GM08714 (cell line): ENCODE measurements around the gene SYNGR1.

Experiments
- H3K4me3 ChIP-seq: fragments of 200-500 bp; sonication (Bioruptor generic); 2 replicates; pipeline ENCODE4 v1.5.1; 2014; ENCODE audit warnings: mild to moderate bottlenecking, low read length, inconsistent platforms
- ZNF274 ChIP-seq: IDR thresholded peaks from 2 replicates; pipeline ENCODE4 v1.6.1; 2012; ENCODE audit warnings: mild to moderate bottlenecking, low read depth, low read length

Gene SYNGR1

DNA sequence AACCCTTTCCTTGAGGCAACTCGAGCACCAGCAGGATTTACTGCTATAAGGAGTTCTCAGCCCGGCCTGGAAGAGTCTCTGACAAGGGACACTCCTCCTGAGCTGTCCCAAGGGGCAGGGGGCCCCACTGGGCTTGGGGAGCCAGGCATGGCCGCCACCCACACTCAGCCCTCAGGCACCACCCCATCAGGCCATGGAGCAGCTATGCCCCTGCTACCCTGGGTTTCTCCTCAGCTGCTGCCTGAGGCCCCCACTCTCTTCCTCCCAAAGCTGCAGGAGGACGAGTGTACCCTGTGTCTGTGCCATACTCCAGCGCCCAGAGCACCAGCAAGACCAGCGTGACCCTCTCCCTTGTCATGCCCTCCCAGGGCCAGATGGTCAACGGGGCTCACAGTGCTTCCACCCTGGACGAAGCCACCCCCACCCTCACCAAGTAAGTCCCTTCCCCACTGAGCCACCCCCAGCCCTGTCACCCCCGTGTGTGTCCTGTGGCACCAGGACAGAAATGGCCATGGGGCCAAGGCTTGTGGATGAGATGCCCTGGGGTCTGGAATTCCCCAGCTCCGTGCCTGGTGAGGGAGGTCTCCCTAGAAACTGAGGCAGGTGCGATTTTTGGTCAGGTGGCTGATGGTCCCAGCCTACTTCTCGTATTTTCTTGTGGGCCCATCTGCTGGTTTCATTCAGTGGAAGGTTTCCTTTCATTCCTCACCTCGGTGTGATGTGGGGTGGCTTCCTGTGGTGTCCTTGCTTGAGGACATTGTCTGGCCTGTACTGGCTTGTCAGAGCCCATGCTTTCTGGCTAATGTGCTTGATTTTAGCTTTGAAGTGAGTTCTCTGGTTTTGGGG is 78.2 kb downstream of the SYNGR1 start:
- no peak overlapping the region for H3K4me3 ChIP-seq
- TF ChIP-seq ZNF274, result no peak

DNA sequence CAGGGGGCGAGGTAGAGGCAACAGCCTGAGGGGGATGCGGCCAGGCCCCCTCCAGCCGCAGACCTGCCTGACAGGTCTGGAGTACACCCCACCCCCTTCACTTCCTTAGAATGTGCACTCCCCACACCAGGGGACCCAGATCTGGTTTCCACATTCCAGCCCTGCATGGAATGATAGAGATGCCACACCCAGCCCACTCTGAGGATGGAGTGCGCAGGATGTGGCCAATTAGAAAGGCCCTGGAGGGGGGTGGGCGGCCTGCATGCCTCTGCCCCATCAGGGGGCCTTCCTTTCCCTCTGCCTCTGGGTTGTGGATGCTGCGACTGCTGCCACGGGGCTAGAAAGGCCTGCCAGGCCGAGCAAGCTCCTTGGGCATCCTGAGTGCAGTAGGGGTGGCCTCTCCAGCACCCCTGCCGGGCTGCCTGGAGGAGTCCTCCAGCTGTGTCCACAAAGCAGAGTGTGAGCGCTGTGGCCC is 78.8 kb downstream of the SYNGR1 start:
- H3K4me3 ChIP-seq, result no peak overlapping the region
- no peak for TF ChIP-seq ZNF274

DNA sequence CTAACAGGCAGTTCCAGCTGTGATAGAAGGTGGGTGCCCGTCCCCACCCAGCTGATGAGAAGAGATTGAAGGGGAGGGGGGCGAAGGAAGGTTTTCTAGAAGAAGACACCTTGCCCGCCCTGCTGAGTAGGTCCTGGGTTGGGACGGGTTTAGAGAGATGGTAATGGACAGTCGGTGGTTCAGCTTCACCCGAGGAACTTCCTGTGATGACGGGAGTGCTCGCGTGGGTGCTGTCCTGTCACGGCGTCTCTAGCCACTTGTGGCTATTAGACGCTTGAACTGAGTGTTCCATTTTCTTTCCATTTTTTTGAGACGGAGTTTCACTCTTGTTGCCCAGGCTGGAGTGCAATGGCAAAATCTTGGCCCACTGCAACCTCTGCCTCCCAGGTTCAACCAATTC is 79.4 kb downstream of the SYNGR1 start:
- no peak for TF ChIP-seq ZNF274
- H3K4me3 ChIP-seq, result no peak overlapping the region

DNA sequence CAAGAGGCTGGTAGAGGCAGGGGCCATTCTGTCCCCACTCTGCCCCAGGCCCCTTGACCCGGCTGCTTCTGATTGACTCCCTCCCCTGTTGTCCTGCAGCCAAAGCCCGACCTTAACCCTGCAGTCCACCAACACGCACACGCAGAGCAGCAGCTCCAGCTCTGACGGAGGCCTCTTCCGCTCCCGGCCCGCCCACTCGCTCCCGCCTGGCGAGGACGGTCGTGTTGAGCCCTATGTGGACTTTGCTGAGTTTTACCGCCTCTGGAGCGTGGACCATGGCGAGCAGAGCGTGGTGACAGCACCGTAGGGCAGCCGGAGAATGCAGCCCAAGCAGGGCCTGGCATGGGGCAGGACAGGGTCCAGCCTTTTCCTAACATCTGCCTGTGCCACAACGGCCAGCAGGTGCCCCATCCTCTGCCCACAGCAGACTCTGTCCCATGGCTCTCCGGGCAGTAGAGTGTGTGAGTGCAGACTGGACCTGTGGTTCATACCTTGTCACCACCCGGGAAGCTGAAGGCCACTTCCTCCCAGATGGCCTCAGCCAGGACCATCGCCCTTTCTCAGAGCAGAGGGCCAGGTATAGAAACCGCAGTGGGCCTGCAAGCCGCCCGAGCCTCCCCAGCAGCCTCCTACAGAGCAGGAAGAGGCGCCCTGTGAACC is 80.3 kb downstream of the SYNGR1 start:
- TF ChIP-seq ZNF274, result no peak
- H3K4me3 ChIP-seq, result no peak overlapping the region

DNA sequence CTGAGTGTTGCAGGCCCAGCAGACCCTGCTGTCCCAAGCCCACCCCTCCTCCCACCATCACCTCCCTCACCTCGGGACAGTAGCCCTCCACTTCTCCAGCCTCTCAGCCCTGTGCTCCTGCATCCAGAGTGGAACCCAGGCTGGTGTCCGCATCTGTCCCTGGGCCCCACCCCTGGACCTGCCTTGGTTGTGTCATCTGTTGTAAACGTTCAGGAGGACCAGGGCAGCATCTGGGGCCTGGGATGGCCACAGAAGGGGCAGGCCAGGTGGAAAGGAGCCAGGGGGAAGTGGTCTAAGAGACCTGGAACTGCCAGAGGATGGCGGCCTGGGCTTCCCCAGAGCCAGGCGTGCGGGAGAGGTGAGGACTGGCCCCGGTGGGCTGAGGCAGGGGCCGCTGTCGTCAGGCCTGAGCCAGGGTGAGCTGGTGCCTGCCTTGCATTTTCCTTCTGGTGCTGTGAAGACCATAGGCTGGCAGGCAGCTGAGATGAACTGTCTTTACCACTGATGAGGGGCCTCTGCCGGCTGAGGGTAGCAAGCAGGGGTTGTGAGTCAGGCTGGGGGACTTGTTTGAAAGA is 80.9 kb downstream of the SYNGR1 start:
- TF ChIP-seq ZNF274, result no peak
- H3K4me3 ChIP-seq, result no peak overlapping the region

DNA sequence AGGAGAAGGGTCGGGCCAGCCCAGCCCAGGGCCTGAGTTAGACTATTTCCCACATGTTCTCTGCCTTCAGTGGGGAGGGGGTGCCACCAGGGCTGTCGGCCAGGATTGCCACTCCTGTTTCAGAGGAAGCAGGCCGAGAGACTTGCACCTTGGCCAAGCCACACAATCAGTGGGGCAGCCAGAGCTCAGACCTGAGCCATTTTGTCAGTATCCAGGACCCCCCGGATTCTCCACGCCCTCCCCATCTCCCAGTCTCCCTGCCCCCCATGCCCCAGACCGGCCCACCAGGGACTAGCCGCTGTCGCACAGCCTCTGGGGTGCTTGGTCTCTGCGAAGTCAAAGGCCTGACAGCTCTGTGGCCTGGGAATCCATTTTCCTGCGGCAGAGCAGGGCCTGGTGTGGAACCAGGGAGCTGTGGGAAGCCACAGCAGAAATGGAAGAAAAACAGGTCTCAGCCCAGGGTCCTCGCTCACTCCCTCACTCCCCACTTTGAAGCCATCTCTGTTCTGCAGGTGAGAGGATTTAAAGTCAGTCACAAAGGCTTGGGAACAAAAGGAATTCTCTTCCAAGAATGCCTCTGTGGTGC is 81.5 kb downstream of the SYNGR1 start:
- H3K4me3 ChIP-seq, result no peak overlapping the region
- no peak for TF ChIP-seq ZNF274

DNA sequence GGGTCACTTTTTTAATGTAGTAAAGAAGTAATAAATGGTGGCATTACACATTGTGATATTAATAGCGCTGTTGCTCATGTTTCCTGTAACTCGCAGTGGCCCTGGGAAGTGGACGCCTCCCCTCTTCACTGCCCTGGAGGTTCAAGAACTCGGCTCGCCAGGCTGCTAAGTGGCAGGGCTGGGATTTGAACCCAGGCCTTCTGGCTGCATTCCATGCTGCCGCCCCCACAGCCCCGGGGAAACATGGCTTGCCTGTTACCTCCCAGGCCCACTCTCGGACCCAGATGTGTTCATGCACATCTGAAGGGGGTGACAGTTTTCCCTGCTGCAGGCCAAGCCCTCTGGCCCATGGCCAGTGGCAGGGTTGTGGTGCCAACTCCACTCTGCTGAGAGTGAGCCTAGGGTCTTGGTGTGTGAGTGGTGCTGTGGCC is 82.0 kb downstream of the SYNGR1 start:
- H3K4me3 ChIP-seq, result no peak overlapping the region
- TF ChIP-seq ZNF274, result no peak

DNA sequence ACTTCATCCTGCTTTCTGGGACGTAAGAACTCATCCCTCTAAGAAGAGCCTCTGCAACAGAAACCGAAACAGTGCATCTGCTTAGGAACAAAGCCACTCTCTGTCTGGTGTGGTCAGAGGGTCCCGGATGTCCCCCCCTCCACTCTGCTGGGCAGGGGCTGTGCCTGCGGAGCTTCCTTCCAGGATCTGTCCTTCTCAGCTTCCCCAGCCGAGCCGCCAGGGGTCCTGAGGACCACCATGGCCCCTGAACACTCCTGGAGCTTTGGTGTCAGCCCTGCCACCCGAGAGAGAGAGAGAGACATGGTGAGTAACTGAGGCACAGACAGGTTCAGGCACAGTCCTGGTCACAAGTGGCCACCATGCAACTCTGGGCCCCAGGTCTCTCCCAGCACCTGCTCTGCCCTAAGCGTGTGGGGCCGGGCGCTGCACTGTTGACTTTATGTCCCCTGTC is 82.6 kb downstream of the SYNGR1 start:
- no peak overlapping the region for H3K4me3 ChIP-seq
- no peak for TF ChIP-seq ZNF274

DNA sequence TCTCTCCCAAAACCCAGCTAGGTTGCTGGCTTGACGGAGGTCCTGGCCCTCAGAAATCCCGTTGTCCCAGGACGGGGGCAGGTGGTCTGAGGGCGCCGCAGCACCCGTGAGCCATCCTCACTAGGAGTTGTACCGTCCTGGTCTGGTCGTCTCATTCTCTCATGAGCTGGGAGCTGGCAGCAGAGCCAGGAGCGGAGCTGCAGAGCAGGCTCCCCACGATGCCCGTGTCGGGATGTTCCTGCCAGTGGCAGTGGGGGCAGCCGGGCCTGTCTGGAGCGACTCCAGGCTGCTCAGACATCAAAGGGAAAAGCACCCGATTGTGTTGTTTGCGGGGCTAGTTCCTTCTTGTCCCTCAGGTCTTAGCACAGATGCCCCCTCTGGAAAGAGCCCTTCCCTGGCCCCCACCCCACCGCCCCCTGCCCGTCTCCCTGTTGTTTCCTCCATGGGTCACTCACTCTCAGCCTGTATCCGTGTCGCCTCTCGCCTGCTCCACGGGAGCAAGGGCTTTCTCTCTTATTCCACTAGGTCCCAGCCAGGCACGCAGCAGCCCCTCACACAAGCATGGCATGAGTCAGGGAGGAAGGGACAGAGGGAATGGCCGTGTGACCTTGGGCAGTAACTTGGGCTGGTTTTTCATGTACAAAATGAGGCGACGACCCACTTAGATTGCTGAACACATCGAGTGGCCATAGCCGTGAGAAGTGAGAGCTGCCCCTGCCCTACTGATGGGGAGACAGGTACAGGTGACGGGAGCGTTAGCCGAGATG is 83.9 kb downstream of the SYNGR1 start:
- no peak overlapping the region for H3K4me3 ChIP-seq
- no peak for TF ChIP-seq ZNF274

DNA sequence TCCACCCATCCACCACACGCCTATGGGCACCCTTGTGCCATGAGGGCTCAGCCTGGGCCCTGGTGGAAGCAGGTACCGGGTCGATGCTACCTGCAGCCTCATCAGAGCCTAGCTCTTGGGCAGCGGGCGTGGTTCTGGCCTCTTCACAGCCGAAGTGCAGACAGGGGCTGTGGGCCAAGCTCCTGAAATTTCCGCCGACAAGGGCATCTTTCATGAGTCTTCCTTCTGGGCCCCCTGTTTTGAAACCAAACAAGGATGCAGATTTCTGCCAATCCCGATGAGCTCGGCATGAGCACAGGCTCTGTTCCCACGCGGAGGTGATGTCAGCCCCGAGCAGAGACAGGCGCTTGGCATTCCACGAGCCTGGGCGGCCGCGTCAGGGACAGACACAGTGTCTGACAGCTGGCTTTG is 84.5 kb downstream of the SYNGR1 start:
- no peak for TF ChIP-seq ZNF274
- H3K4me3 ChIP-seq, result no peak overlapping the region

DNA sequence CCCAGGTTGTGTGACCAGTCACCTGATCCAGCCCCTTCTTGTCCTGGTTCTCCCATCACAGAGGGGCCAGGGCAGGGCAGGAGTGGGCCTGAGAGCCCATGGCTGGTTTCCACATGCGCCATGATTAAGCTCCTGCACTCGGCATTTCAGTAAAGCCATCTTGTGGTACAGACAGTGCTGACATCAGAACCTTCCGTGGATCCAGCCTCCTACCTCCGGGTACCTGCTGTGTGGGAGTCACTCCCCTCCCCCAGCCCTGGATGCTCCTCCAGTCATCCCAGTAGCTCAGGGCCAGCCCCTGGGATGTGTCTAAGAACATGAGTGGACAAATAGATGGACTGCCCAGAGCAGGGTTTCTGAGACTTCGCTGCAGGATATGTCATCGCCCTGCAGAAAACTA is 84.9 kb downstream of the SYNGR1 start:
- no peak overlapping the region for H3K4me3 ChIP-seq
- no peak for TF ChIP-seq ZNF274
